ENCODE data around the gene GPR162.

DNA sequence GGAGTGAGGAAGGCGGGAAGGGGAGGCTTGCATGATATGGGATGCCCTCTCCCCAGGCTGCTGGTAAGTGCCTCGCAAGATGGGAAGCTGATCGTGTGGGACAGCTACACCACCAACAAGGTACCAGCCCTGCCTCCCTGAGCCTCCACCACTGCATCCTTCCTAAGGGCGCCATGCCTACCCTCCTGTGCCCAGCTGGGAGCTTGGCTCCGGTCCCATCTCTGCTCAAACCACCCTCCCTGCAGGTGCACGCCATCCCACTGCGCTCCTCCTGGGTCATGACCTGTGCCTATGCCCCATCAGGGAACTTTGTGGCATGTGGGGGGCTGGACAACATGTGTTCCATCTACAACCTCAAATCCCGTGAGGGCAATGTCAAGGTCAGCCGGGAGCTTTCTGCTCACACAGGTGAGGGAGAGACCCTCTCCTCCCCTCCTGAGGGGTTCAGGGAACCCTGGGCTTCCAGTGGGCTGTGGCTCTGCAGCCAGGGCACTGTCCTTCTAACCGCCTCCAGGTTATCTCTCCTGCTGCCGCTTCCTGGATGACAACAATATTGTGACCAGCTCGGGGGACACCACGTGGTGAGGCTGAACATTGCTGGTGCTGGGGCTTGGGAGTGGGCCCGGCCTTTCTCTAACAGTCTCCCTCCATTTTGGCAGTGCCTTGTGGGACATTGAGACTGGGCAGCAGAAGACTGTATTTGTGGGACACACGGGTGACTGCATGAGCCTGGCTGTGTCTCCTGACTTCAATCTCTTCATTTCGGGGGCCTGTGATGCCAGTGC is 21.7 kb downstream of the GPR162 start:
- TF ChIP-seq, protein P1, sequence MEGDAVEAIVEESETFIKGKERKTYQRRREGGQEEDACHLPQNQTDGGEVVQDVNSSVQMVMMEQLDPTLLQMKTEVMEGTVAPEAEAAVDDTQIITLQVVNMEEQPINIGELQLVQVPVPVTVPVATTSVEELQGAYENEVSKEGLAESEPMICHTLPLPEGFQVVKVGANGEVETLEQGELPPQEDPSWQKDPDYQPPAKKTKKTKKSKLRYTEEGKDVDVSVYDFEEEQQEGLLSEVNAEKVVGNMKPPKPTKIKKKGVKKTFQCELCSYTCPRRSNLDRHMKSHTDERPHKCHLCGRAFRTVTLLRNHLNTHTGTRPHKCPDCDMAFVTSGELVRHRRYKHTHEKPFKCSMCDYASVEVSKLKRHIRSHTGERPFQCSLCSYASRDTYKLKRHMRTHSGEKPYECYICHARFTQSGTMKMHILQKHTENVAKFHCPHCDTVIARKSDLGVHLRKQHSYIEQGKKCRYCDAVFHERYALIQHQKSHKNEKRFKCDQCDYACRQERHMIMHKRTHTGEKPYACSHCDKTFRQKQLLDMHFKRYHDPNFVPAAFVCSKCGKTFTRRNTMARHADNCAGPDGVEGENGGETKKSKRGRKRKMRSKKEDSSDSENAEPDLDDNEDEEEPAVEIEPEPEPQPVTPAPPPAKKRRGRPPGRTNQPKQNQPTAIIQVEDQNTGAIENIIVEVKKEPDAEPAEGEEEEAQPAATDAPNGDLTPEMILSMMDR (IDR thresholded peaks at IDR 0.05 in 2 of 3, conservative IDR thresholded peaks at IDR 0.05 in 1 of 3; ENCODE audit: borderline replicate concordance in 1 of 3, insufficient read depth in 1 of 3, low read depth in 2 of 3, low read length in 2 of 3): no peak
- no peak for TF ChIP-seq EZH2 (IDR thresholded peaks at IDR 0.05)
- TF ChIP-seq ZNF274 (IDR thresholded peaks at IDR 0.05; ENCODE audit: low read depth, low read length): no peak
- TF ChIP-seq POLR2AphosphoS5 (IDR thresholded peaks at IDR 0.05; ENCODE audit: low read depth, low read length): no peak

Measured in HCT116 (cell line).